GM12878 (cell line): Measurements from ENCODE around the gene SMARCE1. TPM values are rescaled to one million over a fixed set of nuclear protein-coding genes. Genes with fewer than 3 reads are reported as not detected.

ENCODE experiments used
- CBFB ChIP-seq: IDR thresholded peaks from 2 replicates; pipeline ENCODE4 v1.6.1; 2016; ENCODE audit warnings: antibody characterized with exemption, low read depth
- CREB1 ChIP-seq: IDR thresholded peaks from 2 replicates; pipeline ENCODE4 v1.6.1; 2012; ENCODE audit warnings: low read depth, mild to moderate bottlenecking, inconsistent platforms
- EED ChIP-seq: sonication (generic); IDR thresholded peaks from 2 replicates; pipeline ENCODE4 v1.6.1; 2016; ENCODE audit warnings: antibody characterized with exemption, low read depth
- ELK1 ChIP-seq: IDR thresholded peaks from 2 replicates; pipeline ENCODE4 v1.6.1; 2012; ENCODE audit warnings: low read depth, low read length, improper control_type of control experiment
- FOXM1 ChIP-seq: IDR thresholded peaks from 2 replicates; pipeline ENCODE4 v1.6.1; 2012; ENCODE audit warnings: low read depth, mild to moderate bottlenecking, inconsistent platforms, low read length, moderate library complexity
- IRF4 ChIP-seq: IDR thresholded peaks from 2 replicates; pipeline ENCODE4 v1.6.1; 2011; ENCODE audit warnings: low read depth, low read length
- JUND ChIP-seq: IDR thresholded peaks from 2 replicates; pipeline ENCODE4 v1.6.1; 2012; ENCODE audit warnings: low read depth, mild to moderate bottlenecking, low read length, improper control_type of control experiment, moderate library complexity
- MLLT1 ChIP-seq: fragments of 450-650 bp; IDR thresholded peaks from 2 replicates; pipeline ENCODE4 v1.6.1; 2016; ENCODE audit warnings: mild to moderate bottlenecking
- MYB ChIP-seq: fragments of 150-350 bp; IDR thresholded peaks from 2 replicates; pipeline ENCODE4 v1.6.1; 2014; ENCODE audit warnings: mild to moderate bottlenecking, low read depth, low read length, borderline replicate concordance
- NFIC ChIP-seq: IDR thresholded peaks from 2 replicates; pipeline ENCODE4 v1.6.1; 2012; ENCODE audit warnings: low read depth, mild to moderate bottlenecking, inconsistent platforms, low read length, moderate library complexity
- NFYA ChIP-seq: IDR thresholded peaks from 2 replicates; pipeline ENCODE4 v1.6.1; 2011; ENCODE audit warnings: low read depth, mild to moderate bottlenecking, low read length, improper control_type of control experiment, borderline replicate concordance
- NR2C1 ChIP-seq: fragments of 450-650 bp; IDR thresholded peaks from 2 replicates; pipeline ENCODE4 v1.6.1; 2017; ENCODE audit warnings: antibody characterized with exemption, mild to moderate bottlenecking, moderate library complexity
- POLR2AphosphoS2 ChIP-seq: IDR thresholded peaks from 2 replicates; pipeline ENCODE4 v1.6.1; 2011; ENCODE audit warnings: low read depth, mild to moderate bottlenecking, low read length, improper control_type of control experiment, moderate library complexity
- POU2F2 ChIP-seq: IDR thresholded peaks from 3 replicates; pipeline ENCODE4 v1.6.1; 2011; ENCODE audit warnings: low read depth, mild to moderate bottlenecking, low read length, borderline replicate concordance
- SIX5 ChIP-seq: IDR thresholded peaks from 2 replicates; pipeline ENCODE4 v1.6.1; 2011; ENCODE audit warnings: mild to moderate bottlenecking, low read depth, low read length, moderate library complexity; ENCODE audit not compliant: severe bottlenecking
- SKIL ChIP-seq: fragments of 450-650 bp; IDR thresholded peaks from 2 replicates; pipeline ENCODE4 v1.6.1; 2017; ENCODE audit warnings: mild to moderate bottlenecking, low read depth, inconsistent platforms; ENCODE audit not compliant: poor library complexity, severe bottlenecking
- SMAD5 ChIP-seq: IDR thresholded peaks from 2 replicates; pipeline ENCODE4 v1.6.1; 2016; ENCODE audit warnings: antibody characterized with exemption, low read depth
- SMARCA5 ChIP-seq: fragments of 450-650 bp; IDR thresholded peaks from 2 replicates; pipeline ENCODE4 v1.6.1; 2017; ENCODE audit warnings: mild to moderate bottlenecking
- SPI1 ChIP-seq: IDR thresholded peaks from 2 replicates; pipeline ENCODE4 v1.6.1; 2011; ENCODE audit warnings: low read depth, mild to moderate bottlenecking, low read length, moderate library complexity, borderline replicate concordance; ENCODE audit not compliant: insufficient read depth
- SREBF1 ChIP-seq: IDR thresholded peaks from 2 replicates; pipeline ENCODE4 v1.6.1; 2012; ENCODE audit warnings: mild to moderate bottlenecking, low read length
- STAT1 ChIP-seq: fragments of 450-650 bp; conservative IDR thresholded peaks from 2 replicates; pipeline ENCODE4 v1.6.1; 2014; ENCODE audit warnings: antibody characterized with exemption, mild to moderate bottlenecking
- TCF12 ChIP-seq: IDR thresholded peaks from 2 replicates; pipeline ENCODE4 v1.6.1; 2011; ENCODE audit warnings: low read depth, mild to moderate bottlenecking, low read length
- ZNF592 ChIP-seq: fragments of 450-650 bp; IDR thresholded peaks from 2 replicates; pipeline ENCODE4 v1.6.1; 2017; ENCODE audit warnings: mild to moderate bottlenecking, moderate library complexity
- polyA plus RNA-seq, 11 experiments: library from polyadenylated mRNA; depleted of rRNA in 4 of 11; unstranded in 6 of 11; stranded (reverse) in 5 of 11; fragments of >200 nt; fragmentation: Nextera tagmentation in 4 of 11; fragmentation: Illumina TruSeq in 1 of 11; extraction: Ambion mirVana in 4 of 11; extraction: Trizol in 1 of 11; gene quantifications; 1 replicate in 1 of 11; 2 replicates in 10 of 11; pipeline versions ENCODE4 v1.2.1 to v1.2.3, GENCODE V29; 2011 to 2016; ENCODE audit warnings: inconsistent platforms in 2 of 11, missing spikeins in 2 of 11, low read depth in 1 of 11
- total RNA-seq, 4 experiments: library from RNA; depleted of rRNA in 3 of 4; stranded (reverse); fragments of >200 nt in 3 of 4; fragmentation: Illumina TruSeq in 1 of 4; extraction: Trizol in 1 of 4; gene quantifications; 2 replicates each; pipeline versions ENCODE4 v1.2.1 to v1.2.3, GENCODE V29; 2013 to 2021

The SMARCE1 gene
- total and polyA plus RNA-seq, 10 of the 15 experiments (the other 5 are each of a cell fraction or from before 2014, with no cell fraction given), result 87.9 to 191 (median 132) TPM

GRCh38 chr17:40622509-40622928, 25.1 kb downstream of the SMARCE1 start (continued):
- TF ChIP-seq MLLT1, result 0 out of 2 replicates have a peak, but pooled peaks have one; percentile 17
- no peak for TF ChIP-seq TCF12
- no peak for TF ChIP-seq NFYA
- 0 out of 3 replicates have a peak, but pooled peaks have one; percentile 10 for TF ChIP-seq POU2F2
- TF ChIP-seq ZNF592, result no peak
- no peak for TF ChIP-seq POLR2AphosphoS2
- TF ChIP-seq IRF4, result no peak
- no peak for TF ChIP-seq SIX5
- TF ChIP-seq FOXM1, result no peak
- no peak for TF ChIP-seq JUND
- TF ChIP-seq NFIC, result peak; percentile 67; the same call in 1 of the 2 replicates
- no peak for TF ChIP-seq SREBF1
- TF ChIP-seq CREB1, result no peak
- TF ChIP-seq NR2C1, result no peak
- no peak for TF ChIP-seq CBFB
- no peak for TF ChIP-seq STAT1
- TF ChIP-seq MYB, result no peak
- TF ChIP-seq SMARCA5, result no peak
- no peak for TF ChIP-seq EED
- TF ChIP-seq SPI1, result no peak
- no peak for TF ChIP-seq SMAD5
- no peak for TF ChIP-seq SKIL
- no peak for TF ChIP-seq ELK1
